ENCODE data around the gene PRLR. TPM values are rescaled to one million over a fixed set of nuclear protein-coding genes. Genes with fewer than 3 reads are reported as not detected.

Gene PRLR
- total and polyA plus RNA-seq, 2 of the 8 experiments (the other 6 are each of a cell fraction or from before 2014, with no cell fraction given) = 0.53 to 2.5 TPM

DNA sequence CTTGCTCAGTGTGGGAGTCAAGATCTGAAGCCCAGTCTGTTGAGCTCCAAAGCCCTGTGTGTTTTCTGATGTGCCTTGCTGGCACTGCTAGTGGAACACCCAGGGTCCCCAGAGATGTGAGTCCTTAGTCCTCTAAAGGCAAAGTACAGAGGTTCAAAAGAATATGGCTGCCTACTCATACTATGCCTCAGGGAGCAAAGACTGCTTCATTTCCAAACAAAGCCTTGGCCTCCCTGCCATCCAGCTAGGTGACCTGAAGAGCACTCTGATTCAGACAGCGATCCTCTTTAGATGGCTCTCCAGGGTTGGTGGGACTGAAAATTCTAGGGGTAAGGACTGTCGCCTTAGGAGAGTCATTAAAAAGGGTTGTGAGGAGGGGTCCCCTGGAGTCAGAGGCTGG lies 2.0 kb downstream of the PRLR start:
- ChIA-PET CTCF (ENCODE audit: partially characterized antibody) (interaction anchor here (0.9 to 2.3 kb wide), 16 partner anchors 11 to 371 kb away, joined by 3 to 9 read pairs (median 4); no protein-coding TSS in a partner anchor), POLR2A (ENCODE audit: partially characterized antibody) (interaction anchor here (0.9 to 2.7 kb wide), 2 partner anchors 11 to 109 kb away, joined by 3 to 13 read pairs; no protein-coding TSS in a partner anchor)
- H3K4me2 ChIP-seq (ENCODE audit: insufficient read depth in 1 of 2, low read depth in 2 of 2, low read length in 2 of 2) = no peak overlapping the region; a peak in 1 of 4 replicates

More for the DNA sequence above, 2.0 kb downstream of the PRLR start:
- H3K27ac ChIP-seq (ENCODE audit: low read depth, low read length) = no peak overlapping the region
- no peak overlapping the region for H3K18ac ChIP-seq (ENCODE audit: extremely low read depth, low read length)
- H3K23me2 ChIP-seq (ENCODE audit: low read depth, low read length) = peaks cover 8% of the 10 kb centered on the region; the same call in 1 of the 2 replicates
- no peak overlapping the region for H3K23ac ChIP-seq (ENCODE audit: insufficient read length)
- H3K27me3 ChIP-seq (replicated peaks in 1 of 4; ENCODE audit: control insufficient read depth in 3 of 4, extremely low read depth in 1 of 4, insufficient read depth in 3 of 4, low read length in 3 of 4) = no peaks in the 10 kb centered on the region; a peak in 1 of 7 replicates
- FAIRE-seq = no peak
- H2BK15ac ChIP-seq (ENCODE audit: low read length) = no peak overlapping the region
- H4K5ac ChIP-seq (ENCODE audit: insufficient read length, low read depth, low read length) = no peak overlapping the region
- no peaks in the 10 kb centered on the region for H3K9me3 ChIP-seq (ENCODE audit: insufficient read depth in 2 of 2, low read depth in 1 of 2, low read length in 1 of 2)
- H2BK120ac ChIP-seq (replicated peaks; ENCODE audit: low read depth, low read length) = no peak overlapping the region
- H4K8ac ChIP-seq (ENCODE audit: extremely low read depth, insufficient read depth, low read length) = peak overlapping the region; percentile 5
- no peak overlapping the region for H3K14ac ChIP-seq (ENCODE audit: insufficient read length)
- DNase-seq (ENCODE audit: low read depth in 1 of 2, low spot score in 2 of 2) = no peak
- H3K4me3 ChIP-seq (ENCODE audit: extremely low read depth in 1 of 4, insufficient read depth in 2 of 4, low read depth in 3 of 4, low read length in 4 of 4) = no peak overlapping the region
- 73% methylated on average over 2 of the region's 2 CpGs; no CpG with 5 or more reads in 1 of the 2 experiments for WGBS, 2 experiments (ENCODE audit: extremely low coverage in 1 of 2, insufficient coverage in 1 of 2, insufficient read length in 1 of 2, insufficient replicate concordance in 2 of 2, low coverage in 1 of 2, low lambda C conversion rate in 2 of 2, missing lambda C conversion rate in 1 of 2)
- TF ChIP-seq KDM4A (IDR thresholded peaks at IDR 0.05; ENCODE audit: low read depth, low read length, severe bottlenecking) = no peak
- H3K36me3 ChIP-seq (ENCODE audit: control insufficient read depth in 2 of 4, insufficient read depth in 4 of 4, low read length in 3 of 4) = no peaks in the 10 kb centered on the region
- no peak overlapping the region for H2BK12ac ChIP-seq (ENCODE audit: low read depth, low read length)
- peaks cover 0 to 3% (median 0%) of the 10 kb centered on the region in 4 experiments; a peak in 2 of 7 replicates for H3K4me1 ChIP-seq (replicated peaks in 1 of 4; ENCODE audit: control insufficient read depth in 3 of 4, insufficient read depth in 4 of 4, low read length in 3 of 4)
- H3K79me1 ChIP-seq (ENCODE audit: low read depth, low read length) = no peaks in the 10 kb centered on the region
- H3K79me2 ChIP-seq (ENCODE audit: control insufficient read depth in 1 of 2, insufficient read depth in 2 of 2, low read length in 2 of 2) = no peaks in the 10 kb centered on the region
- no peak overlapping the region for H2BK5ac ChIP-seq (ENCODE audit: low read depth, low read length)
- no peak overlapping the region for H3K9ac ChIP-seq (replicated peaks in 1 of 4; ENCODE audit: extremely low read depth in 1 of 4, low read depth in 3 of 4, low read length in 3 of 4)
- no peak overlapping the region for H3K56ac ChIP-seq (replicated peaks; ENCODE audit: insufficient read length, low read depth, low read length)
- H2AK5ac ChIP-seq (ENCODE audit: low read depth, low read length) = no peak overlapping the region
- H4K20me1 ChIP-seq (replicated peaks in 1 of 2; ENCODE audit: control insufficient read depth in 1 of 2, insufficient read depth in 2 of 2, low read length in 2 of 2) = no peaks in the 10 kb centered on the region
- H2AFZ ChIP-seq (ENCODE audit: low read length) = no peak overlapping the region
- no peak overlapping the region for H3K4ac ChIP-seq (replicated peaks; ENCODE audit: insufficient read length, low read depth, low read length)
- H2BK20ac ChIP-seq (ENCODE audit: low read length) = no peak overlapping the region
- H4K91ac ChIP-seq (replicated peaks; ENCODE audit: insufficient read length, low read length) = no peak overlapping the region
